Tibial nerve (tissue), 4 donors: ENCODE results near the gene PCDHA8.

ENCODE experiments used
- CTCF ChIP-seq, 5 experiments: fragments of 200-600 bp in 3 of 5; fragments of 450-650 bp in 2 of 5; sonication (generic) in 3 of 5; IDR thresholded peaks; one replicate each; pipeline ENCODE4 v1.5.1; 2016 to 2019; ENCODE audit warnings: antibody characterized with exemption in 5 of 5, mild to moderate bottlenecking in 3 of 5, moderate library complexity in 2 of 5
- EP300 ChIP-seq, 2 donors: sonication (generic); formaldehyde crosslinking; IDR thresholded peaks; one replicate each; pipeline ENCODE4 v1.6.1; 2017; ENCODE audit warnings: antibody characterized with exemption in 2 of 2, mild to moderate bottlenecking in 1 of 2
- POLR2A ChIP-seq, 2 donors: fragments of 450-650 bp; IDR thresholded peaks; one replicate each; pipeline ENCODE4 v1.6.1; 2017; ENCODE audit warnings: antibody characterized with exemption in 2 of 2, mild to moderate bottlenecking in 2 of 2, moderate library complexity in 2 of 2

GRCh38 chr5:140802781-140803271 is 38.2 kb upstream of the PCDHA8 start:
- no peak for TF ChIP-seq POLR2A (IDR thresholded peaks at IDR 0.05)
- TF ChIP-seq CTCF (IDR thresholded peaks at IDR 0.05), result no peak
- no peak for TF ChIP-seq EP300 (IDR thresholded peaks at IDR 0.05)
